Fibroblast of skin of scalp (primary cell): ENCODE results near the gene NUTM2G. TPM values are rescaled to one million over a fixed set of nuclear protein-coding genes. Genes with fewer than 3 reads are reported as not detected.
"Not testable (repeated sequence)": the region's sequence is repeated elsewhere in the genome, so short reads cannot be mapped to it uniquely, and the experiment has no call there.

ENCODE experiments used
- DNase-seq: peaks from one replicate; pipeline ENCODE4 v3.0.0-alpha.2; 2013
- polyA plus RNA-seq, 2 experiments: library from polyadenylated mRNA; unstranded; fragments of 120-200 nt; gene quantifications; one replicate each; pipeline ENCODE4 v1.2.1, GENCODE V29; 2013; ENCODE audit not compliant: insufficient read length in 2 of 2

The NUTM2G gene
- 0.13 TPM for polyA plus RNA-seq (2013, experiment 1 of 2; ENCODE audit: insufficient read length)
- 0.37 TPM for polyA plus RNA-seq (2013, experiment 2 of 2; ENCODE audit: insufficient read length)

- not testable (repeated sequence) for DNase-seq
Measured at GRCh38 chr9:96928543-96928942, at the start of gene NUTM2G. Gene NUTM2G, plus strand, starts transcription at chr9:96928843. Its CDS starts 182 bp downstream, at chr9:96929025.

- no peak for DNase-seq
Measured at GRCh38 chr9:96883922-96884321, 44.7 kb upstream of the NUTM2G start.

- DNase-seq: peak; percentile 28
Measured at GRCh38 chr9:96884443-96884842, 44.2 kb upstream of the NUTM2G start.

- DNase-seq: no peak
Measured at GRCh38 chr9:96885424-96885823, 43.2 kb upstream of the NUTM2G start.

GRCh38 chr9:96888591-96888990 is 40.1 kb upstream of the NUTM2G start:
- DNase-seq: no peak

- no peak for DNase-seq
Measured at GRCh38 chr9:96892131-96892530, 36.5 kb upstream of the NUTM2G start.

GRCh38 chr9:96900010-96900409 is 28.6 kb upstream of the NUTM2G start:
- not testable (repeated sequence) for DNase-seq

- DNase-seq: not testable (repeated sequence)
Measured at GRCh38 chr9:96904947-96905722, 23.5 kb upstream of the NUTM2G start.

GRCh38 chr9:96908479-96908878 is 20.2 kb upstream of the NUTM2G start:
- DNase-seq: not testable (repeated sequence)

- DNase-seq: not testable (repeated sequence)
Measured at GRCh38 chr9:96915539-96915938, 13.1 kb upstream of the NUTM2G start.

- not testable (repeated sequence) for DNase-seq
Measured at GRCh38 chr9:96916531-96916930, 12.1 kb upstream of the NUTM2G start.

GRCh38 chr9:96918550-96918949 is 10.1 kb upstream of the NUTM2G start:
- not testable (repeated sequence) for DNase-seq

- not testable (repeated sequence) for DNase-seq
Measured at GRCh38 chr9:96920803-96921202, 7.8 kb upstream of the NUTM2G start.

- not testable (repeated sequence) for DNase-seq
Measured at GRCh38 chr9:96925587-96925986, 3.1 kb upstream of the NUTM2G start.

GRCh38 chr9:96931665-96932064 is 3.0 kb downstream of the NUTM2G start:
- not testable (repeated sequence) for DNase-seq

GRCh38 chr9:96934097-96934496 is 5.5 kb downstream of the NUTM2G start:
- DNase-seq: not testable (repeated sequence)

GRCh38 chr9:96934706-96935105 is 6.1 kb downstream of the NUTM2G start:
- not testable (repeated sequence) for DNase-seq

GRCh38 chr9:96935401-96935800 is 6.8 kb downstream of the NUTM2G start:
- DNase-seq: not testable (repeated sequence)

- not testable (repeated sequence) for DNase-seq
Measured at GRCh38 chr9:96937442-96937841, 8.8 kb downstream of the NUTM2G start.

- not testable (repeated sequence) for DNase-seq
Measured at GRCh38 chr9:96938957-96939665, 10.5 kb downstream of the NUTM2G start.

GRCh38 chr9:96940982-96941381 is 12.3 kb downstream of the NUTM2G start:
- not testable (repeated sequence) for DNase-seq

GRCh38 chr9:96941628-96942027 is 13.0 kb downstream of the NUTM2G start:
- not testable (repeated sequence) for DNase-seq

GRCh38 chr9:96942181-96942580 is 13.5 kb downstream of the NUTM2G start:
- DNase-seq: not testable (repeated sequence)
